Loucy (cell line): Measurements from ENCODE around the gene DUSP16.

Source experiments
- EZH2phosphoT487 ChIP-seq: fragments of 200-600 bp; IDR thresholded peaks from 2 replicates; pipeline ENCODE4 v1.6.1; 2018; ENCODE audit warnings: antibody characterized with exemption, mild to moderate bottlenecking, moderate library complexity, borderline replicate concordance
- TF ChIP-seq, protein P1 (sequence below): fragments of 200-600 bp; sonication (generic); conservative IDR thresholded peaks from 2 replicates; pipeline ENCODE4 v1.5.1; 2014; ENCODE audit warnings: mild to moderate bottlenecking, antibody characterized with exemption, low read length

DNA sequence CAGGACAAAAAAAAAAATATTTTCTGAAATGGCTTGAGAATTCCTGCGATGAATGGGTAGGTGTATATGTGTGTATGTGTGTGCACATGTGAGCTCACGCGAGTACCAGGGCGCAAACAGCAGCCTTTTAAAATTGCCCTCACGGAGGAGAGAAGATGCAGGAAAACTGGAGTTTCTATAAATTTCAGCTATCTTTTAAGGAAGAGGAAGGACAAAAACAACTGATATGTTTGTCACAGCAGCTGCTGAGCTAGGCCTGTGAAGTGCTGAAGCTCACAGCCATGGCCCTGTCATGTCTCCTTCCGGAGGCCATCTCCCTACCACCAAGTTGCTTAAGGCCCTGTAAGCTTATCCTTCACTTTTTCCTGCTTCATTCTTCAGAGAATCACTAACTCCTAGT is 40.8 kb downstream of the DUSP16 start:
- TF ChIP-seq, protein P1, sequence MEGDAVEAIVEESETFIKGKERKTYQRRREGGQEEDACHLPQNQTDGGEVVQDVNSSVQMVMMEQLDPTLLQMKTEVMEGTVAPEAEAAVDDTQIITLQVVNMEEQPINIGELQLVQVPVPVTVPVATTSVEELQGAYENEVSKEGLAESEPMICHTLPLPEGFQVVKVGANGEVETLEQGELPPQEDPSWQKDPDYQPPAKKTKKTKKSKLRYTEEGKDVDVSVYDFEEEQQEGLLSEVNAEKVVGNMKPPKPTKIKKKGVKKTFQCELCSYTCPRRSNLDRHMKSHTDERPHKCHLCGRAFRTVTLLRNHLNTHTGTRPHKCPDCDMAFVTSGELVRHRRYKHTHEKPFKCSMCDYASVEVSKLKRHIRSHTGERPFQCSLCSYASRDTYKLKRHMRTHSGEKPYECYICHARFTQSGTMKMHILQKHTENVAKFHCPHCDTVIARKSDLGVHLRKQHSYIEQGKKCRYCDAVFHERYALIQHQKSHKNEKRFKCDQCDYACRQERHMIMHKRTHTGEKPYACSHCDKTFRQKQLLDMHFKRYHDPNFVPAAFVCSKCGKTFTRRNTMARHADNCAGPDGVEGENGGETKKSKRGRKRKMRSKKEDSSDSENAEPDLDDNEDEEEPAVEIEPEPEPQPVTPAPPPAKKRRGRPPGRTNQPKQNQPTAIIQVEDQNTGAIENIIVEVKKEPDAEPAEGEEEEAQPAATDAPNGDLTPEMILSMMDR = no peak
- TF ChIP-seq EZH2phosphoT487 = no peak
